Omental fat pad (tissue), 4 donors: Measurements from ENCODE around the gene EIF5AL1. TPM values are rescaled to one million over a fixed set of nuclear protein-coding genes. Genes with fewer than 3 reads are reported as not detected.
"Not testable (repeated sequence)": the region's sequence is repeated elsewhere in the genome, so short reads cannot be mapped to it uniquely, and the experiment has no call there.

Experiments
- ATAC-seq: fragments of 150-250 bp; one replicate; pipeline ENCODE4 v1.9.1; 2016; ENCODE audit warnings: mild to moderate bottlenecking, moderate library complexity; ENCODE audit not compliant: low FRiP score
- DNase-seq: peaks from one replicate; pipeline ENCODE4 v3.0.0-alpha.2; 2019; ENCODE audit warnings: low spot score
- total RNA-seq, 4 donors: library from RNA; depleted of rRNA; stranded (reverse); fragments of >200 nt; gene quantifications; one replicate each; pipeline ENCODE4 v1.1.0, GENCODE V29; 2016
- TF ChIP-seq, protein P1 (sequence below), 3 donors: fragments of 450-650 bp; IDR thresholded peaks; one replicate each; pipeline ENCODE4 v1.5.1; 2016 to 2017; ENCODE audit warnings: antibody characterized with exemption in 3 of 3, mild to moderate bottlenecking in 3 of 3, moderate library complexity in 2 of 3

The EIF5AL1 gene
- total RNA-seq, 4 donors from 2014 or later = 0.19 to 0.24 (median 0.19) TPM; not detected in 1

DNA sequence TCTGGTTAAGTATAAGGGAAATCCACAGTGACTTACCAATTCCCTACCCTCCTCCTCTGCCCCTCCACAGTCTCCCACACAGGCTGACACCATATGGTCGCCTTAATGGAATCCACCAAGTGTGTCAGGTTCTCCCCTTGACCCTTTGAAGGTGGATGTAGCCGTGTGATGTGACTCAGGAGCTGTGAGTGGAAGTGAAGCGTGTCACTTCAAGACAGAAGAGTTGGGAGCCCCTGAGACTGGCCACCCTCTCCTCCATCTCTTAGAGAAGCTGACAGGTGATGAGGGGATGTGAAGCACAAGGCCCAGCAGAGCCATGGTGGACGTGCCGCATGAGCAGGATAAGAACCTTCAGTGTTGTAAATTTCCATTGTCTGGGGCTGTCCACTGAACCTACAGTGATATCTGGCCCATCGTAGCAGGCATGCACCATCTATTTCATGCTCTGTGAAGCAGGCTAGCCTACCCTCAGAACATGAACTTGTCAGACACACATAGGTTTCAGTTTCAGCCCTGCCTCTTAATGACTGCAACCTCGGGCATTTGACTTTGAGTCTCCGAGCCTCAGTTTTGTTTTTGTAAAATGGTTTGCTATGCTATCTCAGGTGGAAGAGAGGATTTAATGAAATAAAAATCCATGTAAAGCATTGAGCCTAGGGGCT lies 12.8 kb downstream of the EIF5AL1 start:
- not testable (repeated sequence) for ATAC-seq, DNase-seq

- not testable (repeated sequence) for ATAC-seq, DNase-seq
These were observed 15.9 kb downstream of the EIF5AL1 start for GRCh38 chr10:79528261-79528660.

DNA sequence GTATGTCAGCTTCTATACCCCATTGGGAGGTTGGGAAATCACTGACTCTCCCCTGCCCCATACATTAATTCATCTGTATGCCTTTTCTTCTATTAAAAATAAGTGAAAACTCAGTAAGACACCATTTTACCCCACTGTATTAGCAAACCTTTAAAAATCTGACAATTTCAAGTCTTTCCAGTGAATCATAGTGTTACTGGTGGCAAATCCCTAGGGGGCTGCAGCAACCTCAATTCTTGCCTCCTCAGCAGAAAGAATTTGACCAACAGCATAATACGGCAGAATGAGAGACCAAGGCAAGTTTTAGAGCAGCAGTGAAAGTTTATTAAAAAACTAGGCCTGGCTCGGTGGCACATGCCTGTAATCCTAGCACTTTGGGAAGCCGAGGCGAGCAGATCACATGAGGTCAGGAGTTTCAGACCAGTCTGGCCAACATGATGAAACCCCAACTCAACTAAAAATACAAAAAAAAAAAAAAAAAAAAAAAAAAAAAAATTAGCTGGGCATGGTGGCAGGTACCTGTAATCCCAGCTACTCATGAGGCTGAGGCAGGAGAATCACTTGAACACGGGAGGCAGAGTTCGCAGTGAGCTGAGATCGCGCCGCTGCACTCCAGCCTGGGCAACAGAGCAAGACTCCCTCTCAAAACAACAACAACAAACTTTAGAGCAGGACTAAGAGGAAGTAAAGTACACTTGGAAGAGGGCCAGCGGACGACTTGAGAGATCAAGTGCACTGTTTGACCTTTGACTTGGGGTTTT lies 21.0 kb downstream of the EIF5AL1 start:
- ATAC-seq, DNase-seq: not testable (repeated sequence)

DNA sequence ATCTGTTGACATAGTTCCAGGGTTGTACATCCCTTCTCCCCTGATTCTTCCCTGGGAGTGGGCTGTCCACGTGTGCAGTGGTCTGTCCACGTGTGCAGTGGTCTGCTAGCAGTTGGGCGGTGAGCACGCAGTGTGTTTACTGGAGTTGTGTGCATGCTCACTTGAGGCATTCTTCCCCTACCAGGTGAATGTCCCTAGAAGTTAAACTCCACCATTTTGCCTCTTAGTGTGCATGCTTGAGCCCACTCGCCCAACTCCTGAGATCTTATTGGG lies 21.5 kb downstream of the EIF5AL1 start:
- DNase-seq, ATAC-seq: not testable (repeated sequence)

DNA sequence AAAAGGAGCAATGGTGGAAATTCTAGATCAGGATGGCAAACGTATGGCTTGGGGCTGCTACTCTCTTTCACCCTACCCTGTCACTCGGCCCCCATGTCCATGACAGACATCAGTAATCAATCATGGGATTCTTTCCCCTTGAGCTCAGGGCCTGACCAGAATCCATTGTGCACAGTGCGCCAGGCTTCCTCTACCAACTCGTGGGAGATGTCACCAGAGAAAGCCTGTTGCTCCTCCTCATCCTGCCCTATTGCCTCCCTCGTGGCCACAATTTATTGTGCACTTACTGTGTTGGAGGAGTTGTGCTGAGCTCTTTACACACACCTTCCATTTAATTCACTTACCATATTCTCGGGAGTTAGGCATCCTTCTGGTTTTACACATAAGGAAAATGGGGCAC lies 26.0 kb downstream of the EIF5AL1 start:
- not testable (repeated sequence) for DNase-seq, ATAC-seq

GRCh38 chr10:79540930-79541329 lies 28.6 kb downstream of the EIF5AL1 start:
- ATAC-seq = not testable (repeated sequence)

DNA sequence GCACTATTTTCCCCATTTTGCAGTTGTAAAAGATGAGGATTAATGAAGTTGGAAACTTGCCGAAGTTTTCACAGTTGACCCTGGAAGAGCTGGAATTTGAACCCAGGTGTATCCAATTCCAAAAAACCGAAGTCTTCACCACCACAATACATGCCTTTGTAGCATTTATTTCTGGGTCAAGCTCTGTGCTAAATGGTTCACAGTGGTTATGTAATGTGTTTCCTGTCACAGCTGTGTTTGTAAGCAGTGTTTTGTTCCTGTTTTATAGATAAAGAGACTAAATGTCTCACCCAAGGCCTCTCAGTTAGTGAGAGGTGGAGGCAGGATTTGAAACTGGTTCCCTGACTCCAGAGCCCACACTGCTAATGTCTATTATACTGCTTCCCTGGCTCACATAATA lies 30.3 kb downstream of the EIF5AL1 start:
- TF ChIP-seq, protein P1, sequence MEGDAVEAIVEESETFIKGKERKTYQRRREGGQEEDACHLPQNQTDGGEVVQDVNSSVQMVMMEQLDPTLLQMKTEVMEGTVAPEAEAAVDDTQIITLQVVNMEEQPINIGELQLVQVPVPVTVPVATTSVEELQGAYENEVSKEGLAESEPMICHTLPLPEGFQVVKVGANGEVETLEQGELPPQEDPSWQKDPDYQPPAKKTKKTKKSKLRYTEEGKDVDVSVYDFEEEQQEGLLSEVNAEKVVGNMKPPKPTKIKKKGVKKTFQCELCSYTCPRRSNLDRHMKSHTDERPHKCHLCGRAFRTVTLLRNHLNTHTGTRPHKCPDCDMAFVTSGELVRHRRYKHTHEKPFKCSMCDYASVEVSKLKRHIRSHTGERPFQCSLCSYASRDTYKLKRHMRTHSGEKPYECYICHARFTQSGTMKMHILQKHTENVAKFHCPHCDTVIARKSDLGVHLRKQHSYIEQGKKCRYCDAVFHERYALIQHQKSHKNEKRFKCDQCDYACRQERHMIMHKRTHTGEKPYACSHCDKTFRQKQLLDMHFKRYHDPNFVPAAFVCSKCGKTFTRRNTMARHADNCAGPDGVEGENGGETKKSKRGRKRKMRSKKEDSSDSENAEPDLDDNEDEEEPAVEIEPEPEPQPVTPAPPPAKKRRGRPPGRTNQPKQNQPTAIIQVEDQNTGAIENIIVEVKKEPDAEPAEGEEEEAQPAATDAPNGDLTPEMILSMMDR (IDR thresholded peaks at IDR 0.05) = no peak
- no peak for ATAC-seq
- no peak for DNase-seq

More at GRCh38 chr10:79540930-79541329, 28.6 kb downstream of the EIF5AL1 start:
- not testable (repeated sequence) for DNase-seq

DNA sequence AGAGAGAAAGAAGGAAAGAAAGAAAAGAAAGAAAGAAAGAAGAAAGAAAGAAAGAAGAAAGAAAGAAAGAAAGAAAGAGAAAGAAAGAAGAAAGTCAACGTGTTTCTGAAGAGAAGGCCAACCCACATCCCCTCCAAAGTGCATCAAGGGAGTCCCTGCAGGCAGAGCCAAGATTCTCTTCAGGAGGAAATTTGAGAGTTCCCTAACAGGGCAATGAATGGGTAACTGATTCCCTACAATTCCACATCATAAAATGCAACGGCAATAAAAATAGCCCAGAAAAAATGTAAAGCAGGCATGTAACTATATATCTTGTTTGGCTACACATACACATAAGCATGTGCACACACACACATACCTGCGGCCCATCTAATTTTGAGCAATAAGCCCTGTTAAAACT lies 32.1 kb downstream of the EIF5AL1 start:
- not testable (repeated sequence) for ATAC-seq, DNase-seq

DNA sequence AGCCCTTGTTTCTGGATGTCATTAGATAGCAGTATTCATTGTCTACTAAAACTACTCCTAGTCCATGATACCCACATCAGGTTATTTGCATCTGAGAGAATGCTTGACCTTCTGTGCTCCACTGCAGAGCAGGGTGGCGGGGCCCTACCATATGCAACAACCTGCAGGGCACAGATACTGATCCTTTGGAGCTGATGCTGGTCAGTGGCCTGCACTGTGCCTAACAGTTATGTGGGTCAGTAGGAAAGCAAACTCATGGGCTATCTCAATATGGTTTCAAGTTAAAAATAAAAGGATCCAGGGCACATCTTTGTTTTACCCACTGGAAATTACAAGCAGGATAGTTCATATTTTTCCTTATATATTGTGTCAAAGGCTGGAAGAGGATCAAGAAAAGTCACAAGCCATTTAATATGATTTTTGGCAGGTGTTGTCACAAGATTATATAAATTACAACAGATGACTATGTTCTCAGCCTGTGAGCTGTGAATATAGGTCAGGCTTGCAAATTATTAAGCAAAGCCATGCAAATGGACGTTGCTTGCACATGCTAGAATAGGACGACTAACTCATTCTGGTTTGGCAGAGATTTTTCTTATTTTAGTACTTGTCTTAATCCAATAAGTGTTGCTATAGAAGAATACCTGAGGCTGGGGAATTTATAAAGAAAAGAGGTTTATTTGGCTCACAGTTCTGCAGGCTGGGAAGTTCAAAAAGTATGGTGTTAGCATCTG lies 32.8 kb downstream of the EIF5AL1 start:
- not testable (repeated sequence) for DNase-seq, ATAC-seq

GRCh38 chr10:79547128-79547527 lies 34.8 kb downstream of the EIF5AL1 start:
- not testable (repeated sequence) for ATAC-seq, DNase-seq

GRCh38 chr10:79547973-79548372 lies 35.6 kb downstream of the EIF5AL1 start:
- no peak for DNase-seq
- no peak for ATAC-seq
- TF ChIP-seq, protein P1 (IDR thresholded peaks at IDR 0.05) = no peak

DNA sequence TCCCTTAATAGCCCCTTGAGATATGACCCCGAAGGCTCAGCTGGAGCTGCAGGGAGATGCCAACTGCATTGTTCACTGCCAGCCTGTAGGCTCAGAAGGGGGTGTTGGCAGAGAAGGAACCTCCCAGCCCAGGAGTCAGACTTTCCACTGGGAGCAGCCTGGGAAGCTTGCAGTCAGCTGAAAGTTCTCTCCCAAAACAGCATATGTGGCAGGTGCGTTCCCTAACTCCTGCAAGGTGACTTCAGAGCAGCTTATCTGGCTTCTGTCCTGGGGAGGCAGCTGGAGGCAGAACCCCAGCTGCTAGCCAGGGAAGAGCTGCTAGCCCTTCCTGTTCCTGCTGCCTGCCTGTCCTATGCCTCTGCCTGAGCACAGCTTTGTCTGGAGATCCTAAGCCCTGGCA lies 39.8 kb downstream of the EIF5AL1 start:
- no peak for ATAC-seq
- no peak for DNase-seq
- TF ChIP-seq, protein P1 (IDR thresholded peaks at IDR 0.05) = no peak
